B cell (primary cell): ENCODE measurements around the gene CXCL10. TPM values are rescaled to one million over a fixed set of nuclear protein-coding genes. Genes with fewer than 3 reads are reported as not detected.

Experiments used
- ATAC-seq: fragments of 200-7000 bp; cut with Tn5 transposase; one replicate; pipeline ENCODE4 v1.10.0; 2021; ENCODE audit warnings: low read depth, mild to moderate bottlenecking, moderate number of reproducible peaks, moderate library complexity
- CTCF ChIA-PET: fragments of 350-600 bp; sonication (Branson Sonifier 250); formaldehyde crosslinking; loops from one replicate; lab custom pipeline; 2021; ENCODE audit warnings: antibody characterized with exemption, inconsistent platforms; lab: Charles Lee
- POLR2A ChIA-PET: fragments of 350-600 bp; sonication (Branson Sonifier 250); formaldehyde crosslinking; loops from one replicate; lab custom pipeline; 2021; ENCODE audit warnings: antibody characterized with exemption; lab: Charles Lee
- DNase-seq: peaks from one replicate; pipeline ENCODE4 v3.0.0; 2013
- H2AFZ ChIP-seq: 2 replicates; pipeline ENCODE4 v1.6.1; 2012; ENCODE audit warnings: mild to moderate bottlenecking, low read depth, low read length; ENCODE audit not compliant: insufficient read depth, poor library complexity, severe bottlenecking
- H3K27ac ChIP-seq, 2 donors: 1 replicate in 1 of 2; 2 replicates in 1 of 2; pipeline ENCODE4 v1.5.1; 2012 to 2013; ENCODE audit warnings: low read length in 2 of 2, mild to moderate bottlenecking in 2 of 2, moderate library complexity in 1 of 2
- H3K27me3 ChIP-seq, 4 experiments: fragments of 200-600 bp in 1 of 4; sonication (generic) in 1 of 4; replicated peaks in 1 of 4; 1 replicate in 2 of 4; 2 replicates in 2 of 4; pipeline versions ENCODE4 v1.6.1 to v1.7.0; 2013 to 2016; ENCODE audit warnings: low read length in 3 of 4, mild to moderate bottlenecking in 2 of 4, mixed read lengths in 1 of 4, moderate library complexity in 1 of 4; ENCODE audit not compliant: insufficient read depth in 4 of 4, control insufficient read depth in 3 of 4; ENCODE audit errors: control extremely low read depth in 1 of 4
- H3K36me3 ChIP-seq, 2 experiments: replicated peaks in 1 of 2; 1 replicate in 1 of 2; 2 replicates in 1 of 2; pipeline versions ENCODE4 v1.6.1 to v1.7.1; 2013; ENCODE audit warnings: low read length in 1 of 2; ENCODE audit not compliant: insufficient read depth in 2 of 2, control insufficient read depth in 1 of 2; ENCODE audit errors: control extremely low read depth in 1 of 2, extremely low read depth in 1 of 2
- H3K4me1 ChIP-seq, 2 donors: fragments of 200-600 bp in 1 of 2; sonication (generic) in 1 of 2; 1 replicate in 1 of 2; 2 replicates in 1 of 2; pipeline versions ENCODE4 v1.5.1 to v1.6.1; 2013 to 2017; ENCODE audit warnings: low read length in 2 of 2; ENCODE audit not compliant: control insufficient read depth in 2 of 2, insufficient read depth in 2 of 2
- H3K4me2 ChIP-seq: replicated peaks from 2 replicates; pipeline ENCODE3; 2012; ENCODE audit warnings: mild to moderate bottlenecking, low read depth, low read length; ENCODE audit not compliant: poor library complexity, severe bottlenecking
- H3K4me3 ChIP-seq, 5 experiments: fragments of 200-600 bp in 1 of 5; sonication (generic) in 1 of 5; 1 replicate in 3 of 5; 2 replicates in 2 of 5; pipeline versions ENCODE4 v1.5.1 to v1.7.0; 2011 to 2016; ENCODE audit warnings: low read length in 4 of 5, mild to moderate bottlenecking in 4 of 5, low read depth in 2 of 5, control low read depth in 1 of 5, moderate library complexity in 1 of 5; ENCODE audit not compliant: insufficient read depth in 1 of 5; ENCODE audit errors: control extremely low read depth in 1 of 5, extremely low read depth in 1 of 5
- H3K79me2 ChIP-seq: fragments of 200-600 bp; sonication (generic); one replicate; pipeline ENCODE4 v1.6.0; 2016; ENCODE audit warnings: low read length; ENCODE audit not compliant: control insufficient read depth, insufficient read depth
- H3K9ac ChIP-seq: fragments of 200-600 bp; sonication (generic); 2 replicates; pipeline ENCODE4 v1.6.1; 2017; ENCODE audit warnings: mild to moderate bottlenecking, low read length, moderate library complexity
- H3K9me3 ChIP-seq, 3 donors: one replicate each; pipeline versions ENCODE4 v1.6.1 to v1.7.1; 2013; ENCODE audit warnings: low read length in 2 of 3; ENCODE audit not compliant: control insufficient read depth in 2 of 3, insufficient read depth in 1 of 3; ENCODE audit errors: control extremely low read depth in 1 of 3
- H4K20me1 ChIP-seq: 2 replicates; pipeline ENCODE4 v1.6.0; 2012; ENCODE audit warnings: mild to moderate bottlenecking, low read length; ENCODE audit not compliant: insufficient read depth, control insufficient read depth, poor library complexity, severe bottlenecking
- H3K27ac Mint-ChIP-seq: one replicate; pipeline ENCODE4 v1.8.0; 2021; ENCODE audit warnings: mixed read lengths
- H3K27me3 Mint-ChIP-seq: one replicate; pipeline ENCODE4 v1.8.0; 2021; ENCODE audit warnings: mixed read lengths
- H3K4me1 Mint-ChIP-seq: one replicate; pipeline ENCODE4 v1.8.0; 2021; ENCODE audit warnings: mixed read lengths
- H3K4me3 Mint-ChIP-seq: one replicate; pipeline ENCODE4 v1.8.0; 2021; ENCODE audit warnings: mixed read lengths
- H3K9me3 Mint-ChIP-seq: one replicate; pipeline ENCODE4 v1.8.0; 2022; ENCODE audit warnings: mixed read lengths; ENCODE audit not compliant: insufficient read depth
- CTCF ChIP-seq: fragments of 200-600 bp; IDR thresholded peaks from one replicate; pipeline ENCODE4 v1.8.0; 2022; ENCODE audit warnings: antibody characterized with exemption, mild to moderate bottlenecking
- EZH2 ChIP-seq: IDR thresholded peaks from 2 replicates; pipeline ENCODE4 v1.6.1; 2012; ENCODE audit warnings: borderline replicate concordance, low read depth, mild to moderate bottlenecking, moderate library complexity, low read length; ENCODE audit not compliant: insufficient read depth, poor library complexity, severe bottlenecking
- WGBS: methylation state at CpG from one replicate; pipeline ENCODE4 v1.1.5; 2013; ENCODE audit warnings: missing lambda C conversion rate; ENCODE audit not compliant: insufficient coverage; 5-methylcytosine and 5-hydroxymethylcytosine counted together
- intact Hi-C: fragments of 100-400 bp; cut with micrococcal nuclease; formaldehyde crosslinking; loops from one replicate; pipeline ENCODE4 v1.10.0; 2022
- polyA minus RNA-seq: library from RNA; depleted of rRNA, polyadenylated mRNA; stranded (reverse); fragments of >200 nt; gene quantifications from 2 replicates; pipeline ENCODE4 v1.2.3, GENCODE V29; 2012
- polyA plus RNA-seq: library from polyadenylated mRNA; depleted of rRNA; stranded (reverse); fragments of >200 nt; gene quantifications from 2 replicates; pipeline ENCODE4 v1.2.3, GENCODE V29; 2012
- total RNA-seq, 2 donors: library from RNA; stranded (reverse); fragments of 120-200 nt in 1 of 2; gene quantifications; 1 replicate in 1 of 2; 2 replicates in 1 of 2; pipeline versions ENCODE4 v1.2.3 to v1.2.4, GENCODE V29; 2013 to 2022

The CXCL10 gene
- not detected in 2 replicates for total RNA-seq
- total RNA-seq (2013) = 0.33 TPM
- polyA plus RNA-seq = 0.07 TPM in 1 of 2 replicates, not detected in the other
- 0.57 TPM in 1 of 2 replicates, not detected in the other for polyA minus RNA-seq

DNA sequence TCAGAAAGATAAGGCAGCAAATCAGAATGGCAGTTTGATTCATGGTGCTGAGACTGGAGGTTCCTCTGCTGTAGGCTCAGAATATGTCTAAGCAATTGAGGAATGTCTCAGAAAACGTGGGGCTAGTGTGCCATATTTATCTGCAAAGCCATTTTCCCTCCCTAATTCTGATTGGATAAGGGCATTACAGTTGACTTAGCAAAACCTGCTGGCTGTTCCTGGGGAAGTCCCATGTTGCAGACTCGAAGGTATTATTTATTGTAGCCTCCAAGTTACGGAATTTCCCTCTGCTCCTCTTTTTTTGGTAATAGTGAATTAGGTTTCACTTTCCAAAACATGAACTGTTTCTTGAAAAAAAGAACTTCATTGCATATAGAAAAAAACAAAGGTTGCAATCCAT lies at the start of gene CXCL10:
Gene CXCL10, minus strand, starts transcription at position 109 of the 400 bp plus-strand sequence. Its CDS starts 66 bp downstream, at position 43.
- no CpG with 5 or more reads among the region's 3 CpGs for WGBS
- no peaks in the 10 kb centered on the region for H3K27me3 ChIP-seq
- no peak within 1 kb of the TSS for H3K4me3 ChIP-seq
- ChIA-PET POLR2A (no interaction called here), CTCF (interaction anchor here (0.6 kb wide), 1 partner anchor 149 kb away, joined by 3 read pairs; no protein-coding TSS in a partner anchor)
- no peaks in the 10 kb centered on the region for H3K9me3 ChIP-seq
- H3K79me2 ChIP-seq = no peaks in the 10 kb centered on the region
- no peaks in the 10 kb centered on the region for H3K36me3 ChIP-seq
- peak within 1 kb of the TSS; percentile 54 for H3K4me2 ChIP-seq
- H3K4me1 ChIP-seq = peaks cover 14 to 24% of the 10 kb centered on the region in 2 donors
- H3K4me3 Mint-ChIP-seq = peak within 1 kb of the TSS; percentile 52
- H2AFZ ChIP-seq = peak within 1 kb of the TSS; percentile 13
- TF ChIP-seq CTCF (no peak), EZH2 (no peak)
- H3K9me3 Mint-ChIP-seq = peaks cover 2% of the 10 kb centered on the region
- peak; percentile 55 for DNase-seq
- H4K20me1 ChIP-seq = no peaks in the 10 kb centered on the region
- ATAC-seq = peak; percentile 36
- H3K27ac Mint-ChIP-seq = no peak within 1 kb of the TSS
- H3K9ac ChIP-seq = peak within 1 kb of the TSS; percentile 10
- no peak within 1 kb of the TSS for H3K27ac ChIP-seq
- H3K27me3 Mint-ChIP-seq = no peaks in the 10 kb centered on the region
- peaks cover 33% of the 10 kb centered on the region for H3K4me1 Mint-ChIP-seq
- intact Hi-C loops = loop anchor here (5.0 kb wide), 1 partner anchor 34 kb away; no protein-coding TSS in a partner anchor

DNA sequence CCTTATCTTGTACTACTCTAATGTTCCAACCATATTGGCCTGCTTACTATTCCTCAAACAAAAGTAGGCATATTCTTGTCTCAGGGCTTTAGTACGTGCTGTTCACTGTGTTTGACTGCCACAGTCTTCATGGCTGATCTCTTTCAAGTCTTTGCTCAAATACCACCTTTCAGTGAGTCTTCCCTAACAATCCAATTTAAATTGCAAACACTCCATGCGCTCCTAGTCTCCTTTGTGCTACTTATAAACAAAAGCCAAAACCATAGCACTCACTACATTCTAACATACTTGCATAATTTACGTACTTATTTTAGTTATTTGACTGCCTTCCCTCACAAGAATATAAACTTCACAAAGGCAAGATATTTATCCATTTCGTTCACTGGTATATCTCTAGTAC lies 49.5 kb upstream of the CXCL10 start:
- Histone ChIP-seq H2AFZ (no peak overlapping the region), H3K79me2 (no peaks in the 10 kb centered on the region), H3K27me3 (no peaks in the 10 kb centered on the region), H3K4me1 (no peaks in the 10 kb centered on the region), H4K20me1 (no peaks in the 10 kb centered on the region), H3K4me3 (no peak overlapping the region), H3K9me3 (no peaks in the 10 kb centered on the region), H3K9ac (no peak overlapping the region), H3K36me3 (no peaks in the 10 kb centered on the region), H3K27ac (no peak overlapping the region), H3K4me2 (no peak overlapping the region)
- peaks cover 2% of the 10 kb centered on the region for H3K27me3 Mint-ChIP-seq
- no peaks in the 10 kb centered on the region for H3K9me3 Mint-ChIP-seq
- ATAC-seq (no peak), DNase-seq (no peak)
- WGBS = 100% methylated on average over 2 of the region's 4 CpGs
- H3K4me1 Mint-ChIP-seq = no peaks in the 10 kb centered on the region
- intact Hi-C loops = no loop called here
- no peak overlapping the region for H3K27ac Mint-ChIP-seq
- TF ChIP-seq EZH2 = no peak
- no peak for TF ChIP-seq CTCF
- CTCF ChIA-PET = interaction anchor here (3.8 kb wide), 1 partner anchor 77 kb away, joined by 24 read pairs; no protein-coding TSS in a partner anchor
- POLR2A ChIA-PET = no interaction called here
- no peak overlapping the region for H3K4me3 Mint-ChIP-seq
